HG03469 (cell line): ENCODE results near the gene SH3RF1.
"Not testable (repeated sequence)": the region's sequence is repeated elsewhere in the genome, so short reads cannot be mapped to it uniquely, and the experiment has no call there.

Experiments used
- ATAC-seq: cut with Tn5 transposase; IDR thresholded peaks from one replicate; pipeline ENCODE4 v1.9.1; 2021; ENCODE audit warnings: mild to moderate bottlenecking, moderate library complexity, moderate number of reproducible peaks; ENCODE audit not compliant: unreplicated experiment

SH3RF1 gene

GRCh38 chr4:169229571-169230028 is 41.2 kb downstream of the SH3RF1 start:
- no peak for ATAC-seq

- no peak for ATAC-seq
These were observed 42.7 kb downstream of the SH3RF1 start for GRCh38 chr4:169228076-169228475.

- no peak for ATAC-seq
These were observed 44.2 kb downstream of the SH3RF1 start for GRCh38 chr4:169226565-169226964.

- no peak for ATAC-seq
These were observed 44.9 kb downstream of the SH3RF1 start for GRCh38 chr4:169225812-169226211.

- ATAC-seq = no peak
These were observed 45.6 kb downstream of the SH3RF1 start for GRCh38 chr4:169225058-169225751.

GRCh38 chr4:169222761-169223160 is 48.0 kb downstream of the SH3RF1 start:
- no peak for ATAC-seq

- ATAC-seq = no peak
These were observed 49.1 kb downstream of the SH3RF1 start for GRCh38 chr4:169221662-169222061.

GRCh38 chr4:169220854-169221411 is 49.8 kb downstream of the SH3RF1 start:
- ATAC-seq = no peak

GRCh38 chr4:169220447-169220846 is 50.3 kb downstream of the SH3RF1 start:
- no peak for ATAC-seq

- no peak for ATAC-seq
These were observed 51.3 kb downstream of the SH3RF1 start for GRCh38 chr4:169219440-169219839.

GRCh38 chr4:169215656-169216055 is 55.1 kb downstream of the SH3RF1 start:
- ATAC-seq = peak; percentile 45

GRCh38 chr4:169212981-169213380 is 57.8 kb downstream of the SH3RF1 start:
- ATAC-seq = no peak

GRCh38 chr4:169210504-169211118 is 60.1 kb downstream of the SH3RF1 start:
- peak; percentile 76 for ATAC-seq

- no peak for ATAC-seq
These were observed 61.3 kb downstream of the SH3RF1 start for GRCh38 chr4:169209388-169209883.

- ATAC-seq = no peak
These were observed 62.2 kb downstream of the SH3RF1 start for GRCh38 chr4:169208516-169208915.

GRCh38 chr4:169208090-169208455 is 62.7 kb downstream of the SH3RF1 start:
- ATAC-seq = no peak

GRCh38 chr4:169207436-169208089 is 63.2 kb downstream of the SH3RF1 start:
- no peak for ATAC-seq

GRCh38 chr4:169205744-169206080 is 65.0 kb downstream of the SH3RF1 start:
- no peak for ATAC-seq

GRCh38 chr4:169205075-169205743 is 65.5 kb downstream of the SH3RF1 start:
- ATAC-seq = no peak

GRCh38 chr4:169203891-169204290 is 66.9 kb downstream of the SH3RF1 start:
- ATAC-seq = no peak

GRCh38 chr4:169203278-169203677 is 67.5 kb downstream of the SH3RF1 start:
- ATAC-seq = not testable (repeated sequence)
